OCI-LY3 (cell line): ENCODE measurements around the gene ERCC2.

Experiments used
- CTCF ChIP-seq: fragments of 200-600, 300-600 bp; sonication (generic); IDR thresholded peaks from 2 replicates; pipeline ENCODE4 v1.5.1; 2014; ENCODE audit warnings: antibody characterized with exemption, low read length, low read depth
- EZH2phosphoT487 ChIP-seq: fragments of 200-600 bp; shearing (Covaris generic); IDR thresholded peaks from 2 replicates; pipeline ENCODE4 v1.6.1; 2018; ENCODE audit warnings: antibody characterized with exemption, mixed run types, low read depth

DNA sequence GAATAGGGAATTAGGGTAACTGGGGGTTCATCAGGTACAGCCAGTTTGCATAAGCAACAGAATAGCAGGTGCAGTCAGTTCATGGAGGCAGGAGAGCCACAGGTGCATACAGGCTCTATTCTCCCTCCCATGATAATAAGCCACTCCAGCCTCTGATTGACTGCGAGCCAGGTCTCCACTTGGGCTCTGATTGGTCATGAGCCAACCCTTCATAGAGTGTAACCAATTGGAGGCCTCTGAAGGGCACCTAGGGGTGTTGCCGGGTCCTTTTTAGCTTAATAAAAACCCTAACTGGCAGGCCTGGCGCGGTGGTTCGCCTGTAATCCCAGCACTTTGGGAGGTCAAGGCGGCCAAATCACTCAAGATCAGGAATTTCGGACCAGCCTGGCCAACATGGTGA, 39.0 kb downstream of the ERCC2 start:
- TF ChIP-seq CTCF (no peak), EZH2phosphoT487 (no peak)
